ENCODE measurements around the gene ZNF324.
"Not testable (repeated sequence)": the region's sequence is repeated elsewhere in the genome, so short reads cannot be mapped to it uniquely, and the experiment has no call there.

ZNF324 gene

DNA sequence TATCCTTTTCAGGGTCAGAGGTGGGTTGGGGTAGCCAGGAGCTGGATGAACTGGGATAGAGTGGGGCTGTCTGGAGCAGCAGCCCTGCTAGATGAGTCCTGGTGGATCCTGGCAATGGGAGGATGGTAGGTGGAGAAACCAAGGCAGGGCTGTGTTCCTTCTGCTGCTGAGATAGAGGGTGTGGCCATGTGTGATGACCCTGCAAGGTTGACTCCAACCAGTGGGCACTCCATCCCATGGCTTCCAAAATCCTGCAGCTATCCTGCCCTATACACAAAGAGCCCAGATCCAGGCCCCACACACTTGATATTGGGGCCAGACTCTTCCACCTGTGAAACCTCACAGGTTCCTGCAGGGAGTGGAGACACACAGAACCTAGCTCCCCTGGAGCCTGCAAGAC, 6.9 kb downstream of the ZNF324 start:
- DNase-seq: no peak

DNA sequence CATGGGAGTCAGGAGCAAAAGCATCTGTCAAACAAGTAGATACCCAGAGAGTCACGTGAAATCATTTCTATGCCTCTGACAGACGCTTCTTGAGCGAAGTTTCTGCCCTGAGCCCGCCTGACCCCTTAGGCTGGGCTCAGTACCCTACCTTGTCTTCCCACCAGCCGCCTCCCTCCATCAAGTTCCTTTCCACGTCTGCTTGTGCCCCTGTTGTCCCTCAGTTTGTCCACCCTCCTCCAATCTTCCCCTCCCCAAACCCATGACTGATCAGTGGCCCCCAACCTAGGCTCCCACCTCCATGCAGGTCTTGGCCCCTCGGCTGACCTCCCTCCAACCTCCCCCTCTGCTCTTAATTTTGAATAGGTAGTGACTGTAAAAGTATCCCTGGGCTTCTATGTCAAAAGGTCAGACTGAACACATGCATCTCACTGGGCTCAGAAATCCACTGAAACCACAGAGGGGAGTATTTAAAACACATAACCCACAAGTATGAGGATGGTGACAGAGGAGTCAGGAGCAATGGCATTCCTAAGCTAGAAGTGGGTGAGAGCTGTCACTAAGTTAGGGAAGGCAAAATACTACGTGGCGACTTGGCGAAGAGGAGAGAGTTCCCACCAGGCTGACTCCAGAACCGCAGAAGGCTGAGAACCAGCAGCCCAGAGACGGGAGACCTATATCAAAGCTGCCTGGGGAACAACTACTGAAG, 7.6 kb downstream of the ZNF324 start:
- DNase-seq: no peak

DNA sequence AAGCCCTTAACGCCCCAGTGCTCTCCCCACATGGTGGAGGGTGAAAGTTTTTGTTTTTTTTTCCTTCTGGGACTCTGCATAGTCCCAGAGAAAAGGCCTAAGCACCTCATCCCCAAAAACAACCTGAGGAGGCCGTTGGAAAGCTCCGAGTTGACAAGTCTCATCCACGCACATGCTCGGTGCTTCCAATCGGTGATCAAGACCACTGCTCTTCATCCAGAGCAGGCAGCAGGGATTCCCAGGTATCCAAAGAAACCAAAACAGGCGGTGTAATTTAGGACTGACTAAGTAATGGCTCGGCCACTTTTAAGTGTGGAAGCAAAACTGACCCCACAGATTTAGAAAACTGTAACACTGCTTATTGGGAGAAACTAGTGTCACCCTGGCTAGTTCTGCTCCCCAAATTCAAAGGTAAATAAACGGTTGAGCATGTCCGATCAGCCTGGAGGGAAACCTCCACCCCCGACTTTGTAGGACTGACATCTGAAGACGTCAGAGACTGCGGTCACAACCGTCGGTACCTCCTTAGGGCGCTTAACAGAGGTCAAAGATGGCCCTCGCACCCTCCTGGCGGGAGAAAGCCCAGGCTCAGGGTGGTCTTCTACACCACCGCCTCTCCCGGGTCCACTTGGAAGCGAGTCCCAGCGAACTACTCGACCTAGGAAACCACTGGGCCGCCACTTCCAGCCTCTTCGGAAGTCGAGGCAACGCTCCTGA, 8.3 kb downstream of the ZNF324 start:
- DNase-seq: no peak

DNA sequence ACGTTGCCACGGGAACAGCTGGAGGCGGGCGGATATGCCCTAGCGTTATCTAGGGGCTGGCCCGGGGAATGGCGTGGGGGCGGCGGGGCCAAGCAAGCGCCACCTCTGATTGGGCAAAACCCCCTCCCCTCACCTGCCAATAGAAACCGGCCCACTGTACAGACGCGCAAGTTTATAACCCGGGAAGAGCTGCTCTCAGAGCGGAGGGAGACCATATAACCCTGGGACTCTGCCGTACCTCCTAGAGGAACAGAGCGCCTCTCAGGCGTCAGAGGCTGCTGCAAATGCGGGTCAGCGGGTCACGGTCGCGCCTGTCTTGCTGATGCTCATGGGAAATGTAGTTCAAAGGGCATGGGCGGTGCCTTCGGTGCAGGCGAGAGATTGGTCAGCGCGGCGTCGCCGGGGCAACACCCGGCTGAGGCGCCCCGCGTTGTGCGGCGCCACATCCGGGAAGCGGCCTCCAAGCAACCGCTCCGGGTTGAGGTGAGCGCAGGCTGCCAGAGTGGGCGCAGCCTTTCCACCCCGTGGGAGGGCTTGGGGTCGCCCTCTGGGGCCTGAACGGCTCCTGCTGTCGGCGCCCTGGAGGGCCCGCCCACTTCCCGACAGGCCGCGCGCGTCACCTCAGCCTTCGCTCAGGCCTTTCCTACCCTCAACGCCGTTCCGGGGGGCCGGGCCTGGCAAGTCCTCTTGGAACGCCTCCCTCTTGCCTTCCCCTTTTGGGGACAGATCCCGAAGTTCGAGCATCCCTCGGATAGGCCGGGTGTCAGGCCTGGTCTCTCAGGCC, 9.0 kb downstream of the ZNF324 start, which contains the start of gene ZNF446:
TSS of gene ZNF446 (plus strand) at position 639 of the 784 bp plus-strand sequence. CDS start 867 bp downstream, outside the sequence.
- peak; percentile 96 for DNase-seq

DNA sequence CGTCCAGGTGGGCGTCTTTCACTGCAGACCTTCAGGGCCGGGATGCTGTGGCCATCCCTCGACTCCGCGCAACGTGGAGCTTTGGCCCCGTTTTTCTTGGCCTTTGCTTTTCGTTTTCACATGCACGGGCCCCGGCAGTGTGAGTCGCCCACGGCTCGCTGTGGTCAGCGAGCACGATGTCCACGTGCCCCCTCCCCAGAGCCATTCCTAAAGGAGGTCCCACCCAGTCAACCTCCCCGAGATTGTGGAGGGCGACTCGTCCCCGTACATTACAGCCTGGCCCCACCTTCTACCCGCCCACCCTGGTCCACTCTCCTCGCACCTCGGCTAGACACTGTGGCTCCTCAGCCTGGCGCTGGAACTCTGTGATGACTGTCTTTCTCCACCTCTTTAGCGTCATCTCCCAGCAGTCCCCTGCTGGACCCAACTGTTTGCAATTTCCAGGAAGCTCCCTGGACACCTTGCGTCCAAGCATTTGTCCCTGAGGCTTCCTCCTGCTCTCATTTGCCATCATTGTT, 9.7 kb downstream of the ZNF324 start:
- no peak for DNase-seq

DNA sequence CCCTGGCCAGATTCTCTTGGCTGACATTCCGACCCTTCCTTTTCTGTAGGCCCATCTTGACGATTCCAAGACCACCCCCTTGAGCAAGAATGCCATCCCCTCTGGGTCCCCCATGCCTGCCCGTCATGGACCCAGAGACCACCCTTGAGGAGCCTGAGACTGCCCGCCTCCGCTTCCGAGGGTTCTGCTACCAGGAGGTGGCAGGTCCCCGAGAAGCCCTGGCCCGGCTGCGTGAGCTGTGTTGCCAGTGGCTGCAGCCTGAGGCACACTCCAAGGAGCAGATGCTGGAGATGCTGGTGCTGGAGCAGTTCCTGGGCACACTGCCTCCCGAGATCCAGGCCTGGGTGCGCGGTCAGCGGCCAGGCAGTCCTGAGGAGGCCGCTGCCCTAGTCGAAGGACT, 10.2 kb downstream of the ZNF324 start:
- no peak for DNase-seq

DNA sequence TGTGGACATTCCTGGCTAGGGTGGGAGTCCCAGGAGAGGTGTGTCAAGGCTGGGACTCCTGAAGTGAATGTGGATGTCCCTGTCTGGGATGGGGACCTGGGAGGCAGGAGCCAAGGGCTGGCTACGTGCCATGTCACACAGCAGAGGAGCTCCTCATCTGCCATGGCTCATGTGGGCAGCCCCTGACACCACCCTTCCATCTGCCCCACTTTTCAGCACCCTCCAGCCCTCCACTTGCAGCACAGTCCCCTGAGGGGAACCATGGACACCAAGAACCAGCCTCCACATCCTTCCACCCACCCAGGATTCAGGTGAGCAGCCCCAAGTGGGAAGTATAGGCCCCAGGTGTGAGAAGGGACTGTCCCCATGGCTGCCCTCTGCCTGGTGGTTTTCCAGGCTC, 11.0 kb downstream of the ZNF324 start:
- DNase-seq: no peak

DNA sequence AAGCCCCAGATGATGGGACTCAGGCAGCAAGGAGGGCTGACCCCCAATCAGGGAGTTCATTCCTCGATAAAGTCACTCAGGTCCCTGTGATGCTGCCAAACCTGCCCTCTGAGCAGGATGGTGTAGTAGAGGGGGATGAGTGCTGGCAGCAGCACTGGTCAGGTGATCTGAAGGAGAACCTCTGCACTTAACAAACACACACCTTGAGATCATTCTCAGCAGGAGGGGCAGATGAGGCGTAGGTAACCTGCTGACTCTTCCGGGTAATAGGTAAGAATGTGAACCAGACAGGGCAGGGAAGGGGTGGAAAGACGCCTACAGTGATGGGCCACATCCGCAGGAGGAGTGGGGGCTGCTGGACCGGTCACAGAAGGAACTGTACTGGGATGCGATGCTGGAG, 12.4 kb downstream of the ZNF324 start:
- no peak for DNase-seq

DNA sequence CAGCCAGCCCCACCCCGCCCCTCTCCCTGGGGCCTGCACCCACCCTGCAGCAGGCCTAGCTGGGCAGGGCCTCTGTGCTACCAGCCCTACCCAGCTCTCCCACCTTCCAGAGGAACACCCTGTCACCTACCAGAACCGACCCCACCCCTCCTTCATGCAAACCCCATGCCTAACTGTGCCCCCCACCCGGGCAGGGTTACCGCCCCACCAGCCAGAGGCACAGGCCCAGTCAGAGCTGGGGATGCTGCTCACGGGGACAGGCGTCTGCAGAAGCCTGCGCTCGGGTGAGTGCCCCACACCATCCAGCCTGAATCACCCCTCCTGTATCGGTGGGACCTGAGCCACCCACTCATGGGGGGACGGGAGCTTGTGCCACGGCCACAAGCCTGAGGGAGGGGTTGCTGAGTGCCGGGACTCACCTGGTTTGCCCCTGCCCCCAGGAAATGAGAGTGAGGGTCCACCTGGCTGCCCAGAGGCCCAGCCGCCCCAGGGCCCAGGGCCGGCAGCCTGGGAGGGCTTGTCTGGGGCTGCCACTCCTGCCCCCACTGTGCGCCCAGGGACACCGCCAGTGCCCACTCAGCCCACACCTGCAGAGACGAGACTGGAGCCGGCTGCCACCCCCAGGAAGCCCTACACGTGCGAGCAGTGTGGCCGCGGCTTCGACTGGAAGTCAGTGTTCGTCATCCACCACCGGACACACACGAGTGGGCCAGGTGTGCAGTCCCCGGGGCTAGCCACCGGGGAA, 13.0 kb downstream of the ZNF324 start:
- DNase-seq: no peak

DNA sequence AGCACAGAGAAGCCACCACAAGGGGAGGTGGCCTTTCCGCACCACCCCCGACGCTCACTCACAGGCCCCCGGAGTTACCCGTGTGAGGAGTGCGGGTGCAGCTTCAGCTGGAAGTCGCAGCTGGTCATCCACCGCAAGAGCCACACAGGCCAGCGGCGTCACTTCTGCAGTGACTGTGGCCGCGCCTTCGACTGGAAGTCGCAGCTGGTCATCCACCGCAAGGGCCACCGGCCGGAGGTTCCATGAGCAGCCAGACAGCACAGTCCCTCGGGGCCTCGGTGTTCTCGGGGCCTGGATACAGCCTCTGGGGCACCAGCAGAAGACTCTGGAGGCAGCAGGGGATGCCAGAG, 13.6 kb downstream of the ZNF324 start:
- no peak for DNase-seq

DNA sequence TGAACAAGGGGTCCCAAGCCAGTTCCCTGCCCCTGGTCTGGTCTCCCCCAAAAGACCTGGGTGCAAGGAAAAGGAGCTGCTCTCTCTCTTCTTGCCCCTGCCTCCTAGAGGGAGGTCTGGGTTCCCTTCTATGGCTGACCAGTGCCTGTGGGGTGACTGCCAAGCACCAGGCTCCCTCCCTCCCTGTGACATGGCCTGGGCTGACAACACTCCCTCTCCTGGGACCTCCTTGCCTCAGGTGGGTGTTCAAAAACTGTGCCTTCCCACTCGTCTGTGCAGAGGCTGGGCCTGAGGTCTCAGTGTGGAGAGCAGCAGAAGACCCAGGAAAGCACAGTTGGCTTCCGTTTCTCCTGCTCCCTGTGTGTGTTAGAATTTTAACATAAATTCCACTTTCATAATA, 14.0 kb downstream of the ZNF324 start:
- no peak for DNase-seq

DNA sequence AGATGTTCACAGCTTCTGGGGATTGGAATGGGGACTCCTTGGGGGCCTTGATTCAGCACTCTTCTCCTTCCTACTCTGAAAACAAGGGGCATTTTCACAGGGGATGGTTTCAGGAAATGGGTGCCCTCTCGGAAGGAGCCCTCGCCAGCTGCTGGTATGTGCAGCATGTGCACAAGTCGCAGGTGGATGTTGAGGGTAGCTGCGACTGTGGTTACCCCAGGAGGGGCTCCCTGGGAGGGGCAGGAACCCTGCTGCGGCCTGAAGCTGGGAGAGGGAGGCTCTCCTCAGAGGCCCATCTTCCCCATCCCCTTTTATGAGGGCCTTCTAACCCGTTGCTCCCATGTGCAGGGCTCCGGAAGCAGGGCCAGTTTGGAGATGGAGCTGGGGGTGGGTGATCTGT, 15.5 kb downstream of the ZNF324 start:
- no peak for DNase-seq

DNA sequence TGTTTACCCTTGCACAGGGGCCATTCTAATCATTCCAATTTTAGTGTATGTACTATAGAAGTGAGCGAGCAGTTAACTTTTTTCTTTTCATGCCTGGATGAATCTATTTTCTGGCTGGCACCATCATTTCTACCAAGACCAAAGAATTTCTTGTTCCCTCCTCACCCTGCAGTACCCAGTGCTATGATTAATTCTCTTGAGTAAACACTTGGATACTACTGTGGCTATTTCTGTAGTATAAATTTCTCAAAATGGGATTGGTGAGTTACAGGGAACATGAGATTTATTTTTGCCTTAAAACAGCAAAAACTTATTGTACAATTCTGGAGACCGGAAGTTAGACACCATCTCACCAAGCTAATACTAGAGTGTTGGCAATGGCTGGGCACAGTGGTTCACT, 16.9 kb downstream of the ZNF324 start:
- no peak for DNase-seq

DNA sequence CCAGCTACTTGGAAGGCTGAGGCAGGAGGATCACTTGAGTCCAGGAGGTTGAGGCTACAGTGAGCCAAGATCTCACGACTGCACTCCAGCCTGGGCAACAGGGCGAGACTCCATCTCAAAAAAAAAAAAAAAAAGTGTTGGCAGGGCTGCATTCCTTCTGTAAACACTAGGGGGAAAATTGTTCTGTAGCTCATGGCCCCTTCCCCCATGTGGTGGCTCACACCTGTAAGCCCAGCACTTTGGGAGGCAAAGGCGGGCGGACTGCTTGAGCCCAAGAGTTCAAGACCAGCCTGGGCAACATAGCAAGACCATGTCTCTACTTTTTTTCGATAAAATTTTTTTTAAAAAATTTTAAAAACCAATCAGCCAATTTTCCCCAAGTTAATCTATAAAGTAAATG, 17.5 kb downstream of the ZNF324 start:
- not testable (repeated sequence) for DNase-seq

DNA sequence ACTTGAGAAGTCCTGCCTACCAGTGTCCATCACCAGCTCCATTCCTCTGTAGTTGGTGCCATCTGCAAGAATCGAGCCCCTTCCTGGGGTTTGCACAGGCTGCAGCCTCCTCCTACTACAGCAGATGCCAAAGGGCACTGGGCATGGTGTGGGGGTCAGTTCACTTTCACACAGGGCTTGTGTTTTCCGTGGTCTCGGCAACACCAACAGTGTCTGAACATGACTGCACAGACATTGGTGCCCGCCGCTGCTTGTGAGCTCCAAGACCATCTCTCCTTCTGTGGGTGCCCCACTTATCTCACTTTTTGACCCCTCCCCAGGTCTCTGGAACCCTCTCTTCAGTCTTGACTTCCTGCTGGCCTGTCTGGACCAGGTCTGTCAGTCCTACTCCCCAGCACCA, 24.5 kb downstream of the ZNF324 start:
- no peak for DNase-seq

DNA sequence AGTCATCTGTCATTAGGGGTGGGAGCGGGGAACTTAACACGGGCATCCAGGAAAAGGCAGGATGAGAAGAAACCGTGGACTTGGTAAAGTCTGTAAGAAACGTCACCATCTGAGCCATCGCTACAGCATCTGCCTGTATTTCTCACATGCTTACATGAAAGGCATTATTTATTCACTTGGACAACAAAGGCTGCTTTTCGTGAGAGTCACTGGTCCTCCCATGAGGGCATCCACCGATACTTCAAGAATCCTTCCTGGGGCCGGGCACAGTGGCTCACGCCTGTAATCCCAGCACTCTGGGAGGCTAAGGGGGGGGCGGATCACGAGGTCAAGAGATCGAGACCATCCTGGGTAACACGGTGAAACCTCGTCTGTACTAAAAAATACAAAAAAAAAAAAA, 25.4 kb downstream of the ZNF324 start:
- DNase-seq: no peak

DNA sequence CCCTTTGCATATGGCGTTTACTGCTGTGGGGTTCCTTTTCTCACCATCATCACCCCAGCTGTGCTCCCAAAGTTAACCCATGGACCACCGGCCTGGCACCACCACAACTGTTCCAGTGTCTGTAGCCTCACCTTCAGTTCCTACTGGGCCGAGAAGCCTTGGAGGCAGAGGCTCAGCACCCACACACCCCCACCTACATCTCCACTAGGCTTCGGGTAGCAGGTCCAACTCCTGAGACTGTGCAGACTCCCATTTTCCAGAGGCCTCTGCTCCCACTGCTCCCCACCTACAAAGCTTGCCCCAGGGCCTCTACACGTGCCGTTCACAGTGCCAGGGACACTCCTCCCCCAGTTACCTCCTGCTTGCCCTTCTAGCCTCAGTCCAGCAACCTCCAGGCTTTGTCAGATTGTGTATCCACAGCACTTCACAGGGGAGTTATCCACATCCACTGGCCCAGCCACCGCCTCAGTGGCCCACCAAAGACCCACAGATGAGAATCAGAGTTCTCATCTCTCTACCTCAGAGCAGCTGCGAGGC, 30.8 kb downstream of the ZNF324 start:
- DNase-seq: no peak

DNA sequence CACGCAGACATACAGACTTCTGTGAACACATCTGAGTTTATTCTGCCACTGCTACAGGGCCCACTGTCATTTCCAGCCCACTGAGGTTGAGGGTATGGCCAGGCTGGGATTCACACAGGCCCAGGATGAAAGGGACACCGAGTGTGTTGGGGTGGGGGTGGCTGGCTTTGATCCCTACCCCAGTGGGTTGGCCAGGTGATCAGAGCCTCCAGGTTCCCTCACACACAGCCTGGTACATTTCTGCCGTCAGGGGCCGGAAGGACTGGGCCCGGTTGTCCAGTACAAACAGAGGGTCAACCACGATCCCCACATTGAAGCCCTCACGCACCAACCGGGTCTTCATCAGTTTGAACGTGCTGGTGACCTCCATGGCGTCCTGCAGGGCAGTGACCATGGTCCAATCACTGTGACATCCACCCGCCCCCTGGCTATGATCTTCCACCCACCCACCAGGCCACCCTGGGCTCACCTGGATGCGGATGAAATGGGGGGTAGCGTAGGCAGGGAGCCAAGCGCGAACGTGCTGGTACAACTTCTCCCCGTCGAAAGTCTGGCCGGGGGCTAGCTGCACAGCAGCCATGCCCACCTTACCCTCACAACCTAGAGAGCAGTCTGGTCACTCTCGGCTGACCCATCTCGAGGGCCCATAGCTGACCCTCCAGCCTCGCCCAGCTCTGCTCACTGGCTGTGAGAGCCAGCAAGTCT, 31.6 kb downstream of the ZNF324 start:
- no peak for DNase-seq

DNA sequence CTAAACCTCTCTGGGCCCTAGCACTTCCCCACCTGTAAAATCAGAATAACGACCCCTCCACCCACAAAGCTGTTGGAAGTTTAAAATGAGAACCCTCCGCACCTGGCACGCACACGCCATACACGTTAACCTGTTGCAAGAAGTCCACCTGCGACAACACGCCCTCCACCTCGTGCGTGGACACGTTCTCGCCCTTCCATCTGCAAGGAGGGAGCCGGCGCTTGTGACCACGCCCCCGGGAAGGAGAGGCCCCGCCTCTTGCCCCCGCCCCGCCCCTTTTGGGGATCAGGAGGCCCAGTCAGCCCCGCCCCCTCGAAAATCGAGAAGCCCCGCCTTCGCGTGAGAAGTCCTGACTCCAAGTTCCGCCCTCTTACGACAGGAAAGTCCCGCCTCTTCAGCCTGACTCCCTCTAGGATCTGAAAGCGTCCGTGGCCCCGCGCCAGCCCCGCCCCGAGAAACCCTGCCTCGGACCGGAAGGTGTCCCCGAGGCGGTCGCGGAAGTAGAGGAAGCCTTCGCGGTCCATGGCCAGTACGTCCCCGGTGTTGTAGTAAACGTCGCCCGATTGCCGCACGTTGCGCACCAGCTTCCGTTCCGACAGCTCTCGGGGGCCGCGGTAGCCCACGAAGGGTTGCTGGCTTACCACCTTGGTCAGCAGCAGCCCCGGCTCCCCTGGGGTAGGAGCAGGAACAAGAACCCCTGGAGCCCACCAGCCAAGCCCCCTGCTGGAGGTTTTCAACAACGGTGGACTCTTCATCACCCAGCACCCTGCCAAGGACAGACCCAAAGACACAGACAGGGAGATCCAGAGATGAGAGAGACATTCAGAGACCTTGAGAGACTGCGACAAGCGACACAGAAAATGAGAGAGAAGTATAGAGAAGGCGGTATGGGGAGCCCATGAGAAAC, 32.4 kb downstream of the ZNF324 start:
- DNase-seq: peak; percentile 98

DNA sequence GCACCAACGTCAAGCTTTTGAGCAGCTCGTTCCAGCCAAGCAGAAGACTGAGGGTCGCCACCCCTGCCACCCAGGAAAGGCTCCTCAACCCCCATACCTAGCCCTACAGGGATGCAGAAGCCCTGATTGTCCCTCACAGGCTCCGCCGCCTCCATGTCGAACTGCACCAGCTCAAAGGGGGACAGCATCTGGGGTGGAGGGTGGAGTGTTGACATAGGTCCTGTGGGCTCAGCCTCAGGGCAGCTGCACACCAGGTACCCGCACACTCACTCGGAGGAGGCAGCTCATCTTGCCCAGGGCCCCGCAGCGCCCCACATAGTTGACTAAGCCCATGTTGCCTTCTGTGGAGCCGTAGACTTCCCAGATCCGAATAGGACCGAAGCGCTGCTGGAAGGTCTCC, 33.4 kb downstream of the ZNF324 start:
- no peak for DNase-seq

Measured in CD4-positive, alpha-beta T cell treated with Interleukin-17A for 4 hours (primary cell).